CD1c-positive myeloid dendritic cell (primary cell): ENCODE measurements around the gene MRPS18C.
"Not testable (repeated sequence)": the region's sequence is repeated elsewhere in the genome, so short reads cannot be mapped to it uniquely, and the experiment has no call there.

Experiments
- DNase-seq: peaks from one replicate; pipeline ENCODE4 v3.0.0-alpha.2; 2016; ENCODE audit errors: extremely low spot score

The MRPS18C gene

DNA sequence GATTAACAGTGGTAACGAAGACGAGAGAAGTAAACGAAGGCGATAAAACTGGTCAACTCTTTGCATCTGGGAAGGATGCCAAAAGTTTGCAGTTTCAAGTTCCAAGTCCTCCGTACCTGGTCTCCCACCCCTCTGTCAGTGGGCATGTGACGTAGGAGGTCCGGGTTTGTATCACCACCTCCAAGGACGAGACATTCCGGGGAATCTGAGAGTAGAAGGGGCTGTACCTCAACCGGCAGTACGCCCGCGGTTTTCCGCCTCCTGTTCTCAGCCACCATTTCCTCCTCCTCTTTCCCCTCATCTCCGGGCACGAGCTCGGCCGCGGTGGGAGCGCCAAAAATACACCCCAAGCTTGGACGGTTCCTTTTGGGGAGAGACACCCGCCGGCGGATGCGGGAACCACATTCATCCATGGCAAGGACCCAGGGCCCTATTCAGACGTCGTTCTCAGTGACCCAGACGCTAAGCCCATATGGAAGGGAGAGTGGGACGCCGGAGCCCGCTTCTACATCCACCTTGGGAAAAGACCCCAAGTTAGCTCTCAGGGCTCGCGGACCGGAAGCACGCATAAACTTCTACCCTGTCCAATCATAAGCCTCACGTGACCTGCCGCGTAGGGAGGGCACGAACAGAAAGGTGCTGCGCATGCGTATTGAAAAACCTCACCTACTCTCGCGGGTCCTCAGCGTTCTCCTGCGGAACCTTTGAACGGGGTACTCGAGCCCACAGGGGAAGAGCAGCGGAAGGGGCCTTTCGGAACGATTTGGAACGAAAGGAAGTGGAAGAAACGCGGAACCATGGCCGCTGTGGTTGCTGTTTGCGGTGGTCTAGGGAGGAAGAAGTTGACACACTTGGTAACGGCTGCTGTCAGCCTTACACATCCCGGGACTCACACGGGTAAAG, at the start of gene MRPS18C, which contains the start of gene HELQ:
MRPS18C (plus strand) TSS at position 778 of the 903 bp plus-strand sequence; CDS start at position 798, 20 bp downstream.
HELQ (minus strand) TSS at position 543 of the 903 bp plus-strand sequence; CDS start at position 413, 130 bp downstream.
- DNase-seq, result peak; percentile 100

DNA sequence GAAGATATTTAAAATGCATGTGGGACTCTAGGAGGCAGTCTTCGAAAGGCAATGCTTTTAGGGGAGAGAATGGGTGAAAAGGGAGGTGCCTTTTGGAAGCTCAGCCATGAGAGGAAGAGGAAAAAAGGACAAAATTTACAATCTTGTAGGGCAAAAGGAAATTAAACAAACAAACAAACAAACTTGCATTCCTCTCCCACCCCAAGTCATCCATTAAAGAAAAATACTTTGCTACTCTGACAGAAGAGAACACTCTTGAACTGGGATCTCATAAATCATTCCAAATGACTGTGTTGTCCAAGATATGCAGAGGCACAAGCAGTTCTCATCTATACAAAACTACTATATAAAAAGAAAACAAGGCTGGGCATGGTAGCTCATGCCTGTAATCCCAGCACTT, 47.0 kb upstream of the MRPS18C start:
- no peak for DNase-seq

DNA sequence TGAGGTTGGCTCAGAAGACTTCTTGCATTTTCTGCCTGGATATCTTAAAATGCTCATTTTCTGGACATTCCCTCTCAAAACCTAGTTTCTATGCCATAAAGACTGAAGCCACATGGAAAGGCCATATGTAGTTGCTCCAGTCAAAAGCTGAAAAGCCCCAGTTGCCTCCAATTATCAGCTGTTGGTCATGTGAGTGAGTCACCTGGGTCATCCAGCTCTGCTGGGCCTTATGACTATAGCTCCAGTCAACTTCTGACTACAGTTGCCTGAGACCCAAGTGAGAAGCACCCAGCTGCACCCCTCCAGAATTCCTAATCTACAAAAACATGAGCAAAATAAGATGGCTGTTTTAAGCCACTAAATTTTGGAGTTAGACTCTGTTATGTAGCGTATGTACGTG, 42.2 kb upstream of the MRPS18C start:
- DNase-seq, result no peak

DNA sequence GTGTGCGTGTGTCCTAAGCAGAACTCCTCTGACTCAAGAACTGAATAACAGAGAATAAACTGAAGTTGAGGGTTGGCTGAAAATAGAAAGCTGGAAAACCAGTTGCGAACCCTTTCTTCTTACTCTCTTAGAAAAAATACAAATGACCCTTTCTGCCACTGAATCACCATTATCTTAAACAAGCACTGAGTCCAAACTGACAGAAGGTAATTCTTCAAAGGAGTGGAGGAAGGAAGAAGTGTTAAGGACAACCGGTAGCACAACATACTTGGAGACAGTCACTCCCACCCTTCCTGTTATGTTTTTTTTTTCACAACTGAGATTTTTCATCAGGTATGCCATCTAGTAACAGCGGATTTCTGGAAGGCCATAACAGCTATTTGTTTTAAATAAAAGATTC, 38.3 kb upstream of the MRPS18C start:
- DNase-seq, result no peak

DNA sequence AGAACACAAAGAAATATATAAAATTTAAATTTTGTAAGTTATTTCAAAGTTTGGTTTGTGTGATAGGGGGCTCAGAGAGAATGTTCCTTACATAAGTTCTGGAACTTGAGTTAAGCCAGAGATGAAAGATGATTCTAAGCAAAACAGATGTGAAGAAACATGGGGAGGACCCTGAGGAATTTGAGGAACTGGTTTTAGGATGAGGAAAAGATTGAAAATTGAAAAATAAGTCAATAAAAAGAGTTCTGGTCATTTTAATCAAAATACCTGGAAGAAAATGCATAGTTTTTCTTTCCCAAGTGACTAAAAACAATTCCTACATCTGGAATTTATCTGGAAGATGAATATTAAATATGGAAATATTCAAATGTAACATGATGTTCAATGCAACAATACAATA, 37.6 kb upstream of the MRPS18C start:
- no peak for DNase-seq

DNA sequence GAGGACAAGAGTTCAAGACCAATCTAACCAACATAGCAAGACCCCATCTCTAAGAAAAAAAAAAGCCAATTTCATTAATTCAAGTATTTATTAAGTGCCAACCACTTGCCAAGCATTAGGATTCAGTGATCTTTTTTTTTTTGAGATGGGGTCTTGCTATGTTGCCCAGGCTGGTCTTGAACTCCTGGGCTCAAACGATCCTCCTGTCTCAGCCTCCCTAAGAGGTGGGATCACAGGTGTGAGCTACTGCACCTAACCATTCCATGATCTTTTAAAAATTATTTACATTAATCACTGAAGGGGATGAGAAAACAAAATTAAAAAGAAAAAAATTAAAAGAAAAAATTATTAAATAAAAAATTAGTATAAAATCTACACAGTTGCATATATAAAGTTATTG, 24.7 kb upstream of the MRPS18C start:
- no peak for DNase-seq

DNA sequence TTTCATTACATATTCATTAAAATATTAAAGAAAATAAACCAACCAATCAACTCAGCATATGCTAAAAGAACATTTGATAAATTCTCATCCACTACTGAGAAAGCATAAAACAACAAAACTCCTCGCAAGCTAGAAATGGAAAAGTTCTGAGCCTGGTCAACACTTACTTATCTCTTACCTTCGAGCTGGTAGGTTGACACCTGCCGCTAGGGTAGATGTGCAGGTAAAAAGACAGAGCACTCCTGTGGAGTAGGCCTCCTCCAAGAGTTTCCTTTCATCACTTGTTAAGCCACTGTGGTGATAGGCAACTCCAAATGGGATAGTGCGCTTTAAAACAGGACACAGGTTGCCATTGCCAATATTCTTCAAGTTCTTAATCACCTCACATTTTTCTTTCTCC, 19.2 kb upstream of the MRPS18C start:
- DNase-seq, result no peak

DNA sequence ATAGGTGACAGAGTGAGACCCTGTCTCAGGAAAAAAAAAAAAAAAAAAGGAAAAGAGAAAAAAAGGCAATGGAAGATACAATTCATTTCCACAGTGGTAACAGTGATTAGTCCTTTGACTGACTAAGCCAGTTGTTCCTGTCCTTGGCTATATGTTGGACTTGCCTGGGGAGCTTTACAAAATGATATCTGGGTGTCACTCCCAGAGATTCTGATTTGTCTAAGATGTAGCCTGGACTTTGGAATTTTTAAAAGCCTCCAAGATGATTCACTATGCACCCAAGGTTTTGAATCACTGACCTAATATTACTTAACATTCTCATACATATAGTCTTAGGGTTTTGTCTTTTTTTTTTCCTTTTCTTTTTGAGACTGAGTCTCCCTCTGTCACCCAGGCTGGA, 17.1 kb upstream of the MRPS18C start:
- no peak for DNase-seq

DNA sequence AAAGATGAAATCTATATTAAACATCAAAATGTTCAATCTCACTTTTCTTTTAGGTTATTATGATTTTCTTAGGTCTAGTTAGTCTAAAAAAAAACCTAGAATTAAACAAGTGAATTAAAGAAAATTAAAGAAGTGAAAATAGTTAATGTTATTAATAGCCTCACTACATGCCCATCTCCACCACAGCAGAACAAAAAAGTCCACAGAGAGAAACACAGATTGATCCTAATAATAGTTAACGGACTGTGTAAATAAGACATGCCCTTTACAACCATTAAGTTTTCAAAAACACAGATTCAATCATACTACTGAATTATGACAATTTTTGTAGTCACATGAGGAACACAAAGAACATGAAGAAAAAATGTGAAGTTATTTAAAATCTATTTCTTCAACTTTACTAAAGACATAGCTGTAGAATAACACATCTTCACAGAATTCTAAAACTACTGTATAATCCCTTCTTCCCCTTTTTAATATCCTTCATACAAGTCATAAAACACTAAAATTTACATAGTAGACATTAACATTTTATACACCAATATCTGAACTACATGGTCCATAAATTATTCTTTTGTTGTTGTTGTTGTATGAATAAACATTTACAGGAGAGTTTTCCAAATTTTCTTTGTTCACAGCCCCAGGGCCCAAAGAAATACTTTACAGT, 15.6 kb upstream of the MRPS18C start:
- DNase-seq, result no peak

DNA sequence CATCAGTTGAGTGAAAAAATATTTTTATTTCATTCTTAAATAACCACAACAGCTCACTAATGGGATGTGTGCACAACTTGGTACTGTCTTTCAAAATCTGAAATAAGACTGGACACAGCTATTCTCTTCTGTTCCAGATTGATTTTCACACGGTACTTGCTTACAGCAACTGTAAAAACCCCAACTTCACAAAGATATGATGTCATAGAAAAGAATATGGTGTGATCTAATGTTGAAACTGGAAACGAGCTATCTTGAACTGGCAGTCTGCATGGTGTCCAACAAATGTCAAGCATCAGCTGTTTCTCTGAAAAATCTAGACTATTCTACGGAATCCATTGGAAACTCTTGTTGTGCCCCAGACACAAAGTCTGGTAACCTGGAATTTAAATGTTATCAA, 15.0 kb upstream of the MRPS18C start:
- no peak for DNase-seq

DNA sequence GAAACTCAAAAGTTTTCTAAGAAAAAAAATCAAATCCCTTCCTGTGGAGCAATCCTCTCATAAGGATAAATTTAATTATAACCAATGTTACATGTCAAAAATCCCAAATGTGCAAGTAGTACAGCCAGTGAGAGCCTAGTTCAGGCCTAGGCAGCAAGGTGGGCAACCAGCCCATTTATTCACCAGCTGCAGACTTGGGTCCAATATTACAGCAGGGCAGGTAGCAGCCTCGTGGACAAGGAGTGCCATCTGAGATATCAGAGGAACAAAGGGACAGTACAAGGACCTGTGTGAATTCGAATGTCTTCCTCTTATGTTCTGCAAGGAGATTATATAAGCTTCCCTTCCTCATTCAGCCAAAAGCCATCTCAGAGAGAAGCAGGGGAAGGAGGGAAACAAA, 6.8 kb upstream of the MRPS18C start:
- DNase-seq, result no peak

DNA sequence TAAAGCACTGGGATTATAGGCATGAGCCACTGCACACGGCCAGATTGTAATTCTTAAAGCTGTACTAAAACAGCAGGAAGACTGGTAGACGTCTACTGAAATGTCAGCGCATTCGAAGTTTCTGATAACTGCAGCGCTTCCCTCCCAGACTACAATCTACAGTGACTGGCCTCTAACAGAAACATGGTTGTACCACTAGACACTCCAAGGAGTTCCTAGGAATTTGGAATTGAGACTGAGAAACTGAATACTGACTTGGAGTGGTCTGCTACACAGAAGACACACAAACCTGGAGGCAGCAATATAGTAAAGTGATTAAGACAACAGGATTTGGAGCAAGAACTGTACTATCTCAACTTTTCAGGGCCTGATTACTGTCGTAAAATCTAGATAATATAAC, 1.2 kb upstream of the MRPS18C start:
- peak; percentile 8 for DNase-seq

DNA sequence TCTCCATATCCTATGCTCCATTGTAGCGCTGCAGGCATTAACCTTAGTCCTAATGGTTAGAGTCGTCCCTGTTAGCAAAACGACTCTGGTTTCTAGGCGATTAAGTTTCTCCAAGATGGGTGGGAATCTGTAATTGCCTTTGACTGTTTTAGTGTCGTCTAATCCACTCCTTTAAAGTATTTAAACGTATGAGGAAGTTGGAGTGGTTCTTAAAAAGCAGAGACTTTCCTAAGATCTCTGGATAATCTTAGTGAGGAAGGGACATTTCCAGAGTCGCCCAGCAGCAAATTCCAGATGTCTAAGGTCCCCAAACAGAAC, 285 bp downstream of the MRPS18C start:
- no peak for DNase-seq

DNA sequence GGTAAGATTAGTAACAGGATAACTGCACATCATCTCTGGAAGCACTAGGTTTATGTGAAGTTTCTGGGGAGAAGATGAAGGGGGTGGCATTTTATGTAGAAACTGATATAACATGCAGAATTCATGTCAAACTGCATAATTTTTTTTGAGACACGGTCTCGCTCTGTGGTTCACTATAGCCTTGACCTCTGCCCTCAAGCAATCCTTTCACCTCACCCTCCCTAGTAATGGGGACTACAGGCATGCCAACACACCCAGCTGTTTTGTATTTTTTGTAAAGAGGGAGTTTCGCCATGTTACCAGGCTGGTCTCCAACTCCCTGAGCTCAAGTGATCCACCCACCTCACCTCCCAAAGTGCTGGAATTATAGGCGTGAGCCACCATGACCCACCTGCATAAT, 17.6 kb downstream of the MRPS18C start:
- DNase-seq, result no peak

DNA sequence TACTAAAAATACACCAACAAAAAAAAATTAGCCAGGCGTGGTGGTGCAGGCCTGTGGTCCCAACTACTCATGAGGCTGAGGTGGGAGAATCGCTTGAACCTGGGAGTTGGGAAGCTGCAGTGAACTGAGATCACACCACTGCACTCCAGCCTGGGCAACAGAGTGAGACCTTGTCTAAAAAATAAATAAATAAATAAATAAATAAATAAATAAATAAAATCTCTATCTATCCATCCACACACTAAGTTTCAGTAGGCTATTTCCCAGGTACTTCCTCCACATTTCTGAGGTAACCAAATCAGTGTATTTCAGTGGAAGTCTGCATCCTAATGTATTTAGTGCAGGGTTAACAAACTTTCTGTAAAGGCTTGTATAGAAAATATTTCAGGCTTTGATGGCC, 18.1 kb downstream of the MRPS18C start:
- DNase-seq, result no peak

DNA sequence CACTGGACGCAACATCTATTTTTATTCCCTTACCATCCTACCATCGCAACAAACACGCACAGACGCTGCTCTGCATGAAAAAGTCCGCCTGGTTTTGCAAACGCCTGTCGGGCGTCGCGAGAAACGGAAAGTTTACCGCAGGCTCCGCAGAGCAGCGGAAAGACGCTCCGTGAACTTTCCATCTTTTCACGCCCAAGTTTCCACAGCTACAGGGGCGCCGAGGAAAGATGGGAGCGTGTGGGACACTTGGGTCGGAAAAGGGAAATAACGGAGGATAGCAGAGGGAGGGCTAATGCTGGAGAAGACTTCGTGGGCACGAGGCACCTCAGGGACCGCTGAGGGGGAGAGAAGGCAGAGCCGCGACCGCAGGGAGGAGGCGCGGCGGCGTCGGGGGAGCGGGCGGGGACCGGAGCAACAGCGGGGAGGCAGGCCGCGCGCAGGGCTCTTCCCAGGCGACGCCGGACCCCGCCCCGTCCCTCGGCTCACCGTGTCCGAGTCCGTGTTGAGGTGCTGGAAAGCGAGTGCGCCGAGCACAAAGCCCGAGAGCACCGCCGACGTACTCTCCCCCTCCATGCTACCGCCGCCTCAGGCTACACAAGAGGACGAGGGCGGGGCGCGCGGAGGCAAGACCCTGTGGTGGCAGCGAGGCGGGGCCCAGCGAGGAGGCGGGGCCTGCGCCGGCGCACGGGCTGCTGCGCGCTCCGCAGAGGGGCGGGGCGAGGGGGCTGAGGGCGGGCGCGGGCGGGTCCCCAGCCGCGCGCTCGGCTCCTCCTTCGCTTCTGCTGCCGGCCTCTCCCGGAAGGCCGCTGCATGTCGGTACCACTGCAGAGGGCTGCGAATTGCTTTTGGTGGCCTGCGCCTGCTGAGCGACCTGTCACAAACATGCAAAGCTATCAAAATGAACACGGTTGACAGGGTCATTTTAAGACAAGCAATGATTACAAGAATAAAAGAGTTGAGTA, 28.9 kb downstream of the MRPS18C start, which contains the start of gene ABRAXAS1:
ABRAXAS1 (minus strand) TSS at position 601 of the 962 bp plus-strand sequence; CDS start at position 573, 28 bp downstream.
- DNase-seq, result peak; percentile 96

DNA sequence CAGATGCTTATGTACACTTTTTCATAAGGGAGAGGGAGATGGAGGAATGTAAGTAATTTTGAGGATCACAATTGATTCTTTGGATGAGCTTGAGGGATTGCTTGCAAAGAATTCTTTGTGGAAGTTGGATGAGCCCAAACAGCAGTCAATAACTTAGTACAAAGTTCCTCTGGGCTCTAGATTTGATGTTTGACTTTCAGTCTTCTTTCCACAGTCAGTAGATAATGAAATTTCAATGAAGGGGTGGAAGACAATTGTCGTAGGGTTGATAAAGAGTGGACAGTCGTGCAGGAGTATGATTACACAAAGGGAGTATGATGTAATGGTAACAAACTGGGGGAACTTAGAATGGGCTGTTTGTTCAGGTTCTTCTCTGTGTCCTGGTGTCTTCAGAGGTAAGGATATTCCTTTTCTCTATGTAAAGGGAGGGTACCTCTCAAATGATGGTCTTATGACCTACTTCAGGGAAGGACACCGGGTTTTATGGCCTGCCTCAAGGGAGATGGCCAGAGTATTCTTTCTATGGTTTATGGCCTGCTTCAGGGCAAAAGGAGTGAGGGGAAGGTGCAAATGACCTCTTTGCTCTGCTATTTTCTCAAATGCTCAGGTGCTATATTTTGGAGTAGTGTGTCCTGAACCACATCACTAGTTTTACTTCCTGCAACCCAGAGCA, 30.7 kb downstream of the MRPS18C start:
- DNase-seq, result no peak

DNA sequence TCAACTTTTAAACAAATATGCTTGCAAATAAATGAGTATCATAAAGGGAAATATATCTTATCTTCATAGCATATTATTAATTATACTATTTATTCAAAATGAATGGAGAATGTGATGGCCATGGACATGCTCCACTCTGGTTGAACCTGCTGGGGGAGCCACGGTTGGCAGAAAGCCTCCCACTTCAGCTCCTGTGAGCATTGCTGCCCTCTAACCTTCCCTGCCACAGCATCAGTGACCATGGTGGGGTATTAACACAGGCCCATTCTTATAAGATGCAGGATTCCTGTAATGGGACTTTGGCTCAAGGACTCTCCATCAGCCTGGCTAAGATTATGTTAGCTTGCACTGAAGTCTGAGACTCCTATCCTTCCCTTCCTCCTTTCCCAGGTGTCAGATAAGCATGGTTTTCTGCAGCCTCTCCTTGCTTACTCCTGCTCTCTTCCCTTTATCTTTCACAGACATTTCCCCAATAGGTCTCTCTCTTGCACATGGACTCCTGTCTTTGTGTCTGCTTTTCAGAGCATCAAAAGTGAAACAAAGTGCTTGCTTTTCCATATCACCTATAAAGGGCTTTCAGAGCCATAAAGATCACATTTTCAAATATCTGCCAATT, 34.0 kb downstream of the MRPS18C start:
- DNase-seq, result no peak

DNA sequence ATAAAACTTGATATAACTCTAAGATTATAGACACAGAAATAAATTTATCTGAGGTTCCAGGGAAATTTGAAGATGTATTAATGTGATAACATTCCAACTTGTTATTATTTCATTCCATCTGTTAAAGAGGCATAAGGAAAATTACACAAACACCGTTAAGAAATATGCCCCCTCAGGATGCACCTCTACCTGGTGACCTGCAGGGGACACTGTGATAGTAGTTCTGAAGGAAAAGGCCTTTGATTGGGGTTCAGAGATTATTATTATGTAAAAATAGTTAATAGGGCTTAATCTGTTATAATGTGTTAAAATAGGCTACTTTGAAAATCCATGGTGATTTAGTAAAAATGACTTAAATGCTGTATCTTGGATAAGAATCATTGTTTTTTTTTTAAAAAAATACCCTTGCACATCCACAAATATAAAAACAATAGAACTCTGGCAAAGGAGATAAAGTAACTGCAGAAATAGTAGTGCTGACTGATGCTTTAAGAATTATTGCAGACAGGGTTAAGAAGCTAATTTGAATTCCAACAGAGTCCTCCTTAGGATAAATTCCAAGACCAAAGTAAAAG, 35.1 kb downstream of the MRPS18C start:
- peak; percentile 51 for DNase-seq

DNA sequence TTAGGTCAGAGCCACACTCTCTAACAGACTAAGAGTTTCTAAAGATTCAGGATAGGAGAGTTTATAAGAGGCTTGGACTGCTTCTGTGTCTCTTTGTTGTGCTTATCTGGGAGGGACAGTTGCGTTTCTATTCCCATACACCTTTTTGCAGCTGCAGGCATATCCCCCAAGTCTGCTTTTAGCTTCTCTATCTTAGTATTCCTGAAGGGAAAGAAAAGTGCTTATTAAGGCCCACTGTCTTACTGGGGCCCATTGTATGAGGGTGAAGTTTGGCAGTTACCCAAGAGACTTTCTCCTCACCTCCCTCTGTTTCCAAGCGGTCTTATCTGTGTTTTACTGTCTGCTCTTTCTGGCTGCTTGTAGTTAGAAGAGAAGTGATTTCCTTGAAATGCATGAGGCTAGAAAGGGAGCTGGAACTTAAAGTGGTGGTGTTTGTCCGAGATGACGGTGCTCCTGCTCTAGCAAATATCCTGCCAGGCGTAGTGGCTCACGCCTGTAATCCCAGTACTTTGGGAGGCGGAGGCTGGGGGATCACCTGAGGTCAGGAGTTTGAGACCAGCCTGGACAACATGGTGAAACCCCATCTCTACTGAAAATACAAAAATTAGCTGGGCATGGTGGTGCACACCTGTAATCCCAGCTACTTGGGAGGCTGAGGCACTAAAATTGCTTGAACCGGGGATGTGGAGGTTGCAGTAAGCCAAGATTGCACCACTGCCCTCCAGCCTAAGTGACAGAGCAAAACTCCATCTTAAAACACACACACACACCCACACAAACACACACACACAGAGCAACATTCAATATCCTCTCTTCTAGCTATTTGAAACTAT, 40.4 kb downstream of the MRPS18C start:
- DNase-seq, result not testable (repeated sequence)
